ENCODE measurements around the gene RPUSD3. TPM values are rescaled to one million over a fixed set of nuclear protein-coding genes. Genes with fewer than 3 reads are reported as not detected.

The RPUSD3 gene
- total RNA-seq, 1 experiment from 2014 or later: 46.9 TPM

- Histone ChIP-seq H3K36me3 (ENCODE audit: insufficient read depth, low read length, poor library complexity, severe bottlenecking) (no peaks in the 10 kb centered on the region), H3K27me3 (replicated peaks; ENCODE audit: insufficient read depth, low read depth, low read length, poor library complexity) (no peaks in the 10 kb centered on the region), H3K4me1 (ENCODE audit: insufficient read depth, low read length, poor library complexity, severe bottlenecking) (no peaks in the 10 kb centered on the region), H3K9me3 (ENCODE audit: low read depth, low read length, poor library complexity, severe bottlenecking) (no peaks in the 10 kb centered on the region), H3K4me3 (ENCODE audit: low read depth, low read length, poor library complexity, severe bottlenecking) (no peak overlapping the region), H3K27ac (ENCODE audit: low read depth, low read length, poor library complexity, severe bottlenecking) (no peak overlapping the region)
- no TSS peak for BruUV-seq (replicated peaks)
- CTCF ChIA-PET: no interaction called here
- intact Hi-C loops (cut with micrococcal nuclease; ENCODE audit: unreplicated experiment): no loop called here
- TF ChIP-seq EZH2 (IDR thresholded peaks at IDR 0.05; ENCODE audit: borderline replicate concordance, low read depth, low read length, poor library complexity, severe bottlenecking) (no peak), CTCF (conservative IDR thresholded peaks at IDR 0.05; ENCODE audit: low read depth, low read length) (no peak)
- no peak for DNase-seq (ENCODE audit: low spot score)
- POLR2A ChIA-PET (ENCODE audit: low non-redundant PET): no interaction called here
Measured at GRCh38 chr3:9828801-9829755, 14.7 kb downstream of the RPUSD3 start.

- Histone ChIP-seq H3K4me1 (ENCODE audit: insufficient read depth, low read length, poor library complexity, severe bottlenecking) (no peaks in the 10 kb centered on the region), H3K27ac (ENCODE audit: low read depth, low read length, poor library complexity, severe bottlenecking) (no peak overlapping the region), H3K4me3 (ENCODE audit: low read depth, low read length, poor library complexity, severe bottlenecking) (no peak overlapping the region), H3K9me3 (ENCODE audit: low read depth, low read length, poor library complexity, severe bottlenecking) (no peaks in the 10 kb centered on the region), H3K36me3 (ENCODE audit: insufficient read depth, low read length, poor library complexity, severe bottlenecking) (no peaks in the 10 kb centered on the region), H3K27me3 (replicated peaks; ENCODE audit: insufficient read depth, low read depth, low read length, poor library complexity) (no peaks in the 10 kb centered on the region)
- DNase-seq (ENCODE audit: low spot score): peak; percentile 65
- intact Hi-C loops (cut with micrococcal nuclease; ENCODE audit: unreplicated experiment): no loop called here
- no TSS peak for BruUV-seq (replicated peaks)
- CTCF ChIA-PET: interaction anchor here (0.7 to 0.9 kb wide), 2 partner anchors 19 to 917 kb away, joined by 7 read pairs; no protein-coding TSS in a partner anchor
- TF ChIP-seq EZH2 (IDR thresholded peaks at IDR 0.05; ENCODE audit: borderline replicate concordance, low read depth, low read length, poor library complexity, severe bottlenecking) (no peak), CTCF (conservative IDR thresholded peaks at IDR 0.05; ENCODE audit: low read depth, low read length) (peak; percentile 56)
- POLR2A ChIA-PET (ENCODE audit: low non-redundant PET): interaction anchor here (0.6 kb wide), 1 partner anchor 9 kb away, joined by 4 read pairs; no protein-coding TSS in a partner anchor
Measured at GRCh38 chr3:9826815-9827573, 16.8 kb downstream of the RPUSD3 start.

- intact Hi-C loops (cut with micrococcal nuclease; ENCODE audit: unreplicated experiment): no loop called here
- ChIA-PET CTCF (no interaction called here), POLR2A (ENCODE audit: low non-redundant PET) (no interaction called here)
- DNase-seq (ENCODE audit: low spot score): no peak
- no TSS peak for BruUV-seq (replicated peaks)
- Histone ChIP-seq H3K36me3 (ENCODE audit: insufficient read depth, low read length, poor library complexity, severe bottlenecking) (no peaks in the 10 kb centered on the region), H3K4me1 (ENCODE audit: insufficient read depth, low read length, poor library complexity, severe bottlenecking) (no peaks in the 10 kb centered on the region), H3K9me3 (ENCODE audit: low read depth, low read length, poor library complexity, severe bottlenecking) (no peaks in the 10 kb centered on the region), H3K4me3 (ENCODE audit: low read depth, low read length, poor library complexity, severe bottlenecking) (no peak overlapping the region), H3K27ac (ENCODE audit: low read depth, low read length, poor library complexity, severe bottlenecking) (no peak overlapping the region), H3K27me3 (replicated peaks; ENCODE audit: insufficient read depth, low read depth, low read length, poor library complexity) (no peaks in the 10 kb centered on the region)
- TF ChIP-seq EZH2 (IDR thresholded peaks at IDR 0.05; ENCODE audit: borderline replicate concordance, low read depth, low read length, poor library complexity, severe bottlenecking) (no peak), CTCF (conservative IDR thresholded peaks at IDR 0.05; ENCODE audit: low read depth, low read length) (no peak)
Measured at GRCh38 chr3:9825451-9826040, 18.3 kb downstream of the RPUSD3 start.
